Measurements from ENCODE around the gene APPL2.
"Not testable (repeated sequence)": the region's sequence is repeated elsewhere in the genome, so short reads cannot be mapped to it uniquely, and the experiment has no call there.

The APPL2 gene

DNA sequence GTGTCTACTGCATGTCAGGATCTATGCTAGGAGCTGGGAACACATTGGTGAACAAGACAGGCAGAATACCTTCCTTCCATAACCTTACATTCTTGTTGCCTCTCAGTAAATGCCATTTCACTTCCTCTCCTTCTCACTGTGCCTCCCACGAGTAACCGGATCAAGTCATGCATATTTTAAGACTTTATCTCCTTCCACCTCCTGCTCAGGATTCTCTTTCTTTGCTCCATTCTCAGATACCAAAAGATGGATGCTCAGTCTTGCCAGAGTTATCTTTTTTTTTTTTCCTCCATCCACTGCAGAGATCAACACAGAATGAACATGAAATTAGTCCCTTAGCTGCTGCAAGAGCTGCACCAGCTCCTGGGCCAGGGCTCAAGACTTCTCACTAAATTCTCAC is 20.0 kb upstream of the APPL2 start:
- DNase-seq: no peak

DNA sequence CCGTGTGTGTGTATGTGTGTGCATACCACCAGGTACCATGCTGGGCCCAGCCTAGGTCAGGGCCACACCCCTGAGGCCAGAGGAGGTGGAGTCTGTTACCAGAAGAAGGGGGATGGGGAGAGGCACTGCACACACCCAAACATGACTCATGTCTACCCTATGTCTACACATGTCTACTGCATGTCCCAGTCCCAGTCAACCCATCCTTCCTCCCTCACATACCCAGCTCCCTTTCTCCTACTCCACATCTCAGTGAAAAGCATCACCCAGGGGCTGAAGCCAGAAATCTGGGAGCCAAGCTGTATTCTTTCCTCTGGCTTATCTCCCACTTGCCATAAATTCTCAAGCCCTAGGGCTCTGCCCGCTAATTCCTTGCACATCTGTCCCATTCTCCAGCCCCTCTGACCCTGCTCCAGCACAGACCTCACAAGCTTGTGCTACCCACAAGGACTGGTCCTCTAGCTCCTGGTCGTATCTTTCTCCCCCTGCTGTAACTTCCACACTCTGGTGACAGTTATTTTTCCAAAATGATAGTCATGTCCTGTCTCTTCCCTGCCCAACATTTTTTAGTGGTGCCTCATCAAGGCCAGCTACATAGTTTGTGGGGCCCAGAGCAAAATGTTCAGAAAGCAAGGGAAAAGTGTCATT is 18.0 kb upstream of the APPL2 start:
- no peak for DNase-seq

DNA sequence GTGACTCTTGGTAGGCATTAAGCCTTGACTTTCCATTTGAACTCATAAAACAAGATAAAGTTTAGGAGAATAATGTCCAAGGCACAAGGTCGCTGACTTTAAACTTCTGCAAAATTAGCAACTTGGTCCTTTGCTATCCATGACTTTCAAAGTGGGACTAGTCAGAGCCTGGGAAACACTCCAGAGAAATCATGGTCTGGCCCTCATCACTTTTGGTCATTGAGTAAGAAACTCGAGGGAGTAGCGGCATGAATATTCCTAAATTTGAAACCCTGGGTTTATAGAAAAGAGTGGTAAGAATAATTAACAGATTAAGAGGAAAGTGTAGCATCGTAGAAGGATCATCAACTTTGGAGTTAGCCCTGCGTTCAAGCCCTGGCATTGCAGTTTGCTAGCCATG is 16.9 kb upstream of the APPL2 start:
- no peak for DNase-seq

DNA sequence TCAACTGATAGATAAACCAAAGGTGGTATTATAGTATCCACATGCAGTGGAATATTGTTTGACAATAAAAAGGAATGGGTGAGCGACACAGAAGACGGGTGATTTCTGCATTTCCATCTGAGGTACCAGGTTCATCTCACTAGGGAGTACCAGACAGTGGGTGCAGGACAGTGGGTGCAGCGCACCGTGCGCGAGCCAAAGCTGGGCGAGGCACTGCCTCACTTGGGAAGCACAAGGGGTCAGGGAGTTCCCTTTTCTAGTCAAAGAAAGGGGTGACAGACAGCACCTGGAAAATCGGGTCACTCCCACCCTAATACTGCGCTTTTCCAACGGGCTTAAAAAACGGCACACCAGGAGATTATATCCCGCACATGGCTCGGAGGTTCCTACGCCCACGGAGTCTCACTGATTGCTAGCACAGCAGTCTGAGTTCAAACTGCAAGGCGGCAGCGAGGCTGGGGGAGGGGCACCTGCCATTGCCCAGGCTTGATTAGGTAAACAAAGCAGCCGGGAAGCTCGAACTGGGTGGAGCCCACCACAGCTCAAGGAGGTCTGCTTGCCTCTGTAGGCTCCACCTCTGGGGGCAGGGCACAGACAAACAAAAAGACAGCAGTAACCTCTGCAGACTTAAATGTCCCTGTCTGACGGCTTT is 9.9 kb upstream of the APPL2 start:
- DNase-seq: not testable (repeated sequence)

DNA sequence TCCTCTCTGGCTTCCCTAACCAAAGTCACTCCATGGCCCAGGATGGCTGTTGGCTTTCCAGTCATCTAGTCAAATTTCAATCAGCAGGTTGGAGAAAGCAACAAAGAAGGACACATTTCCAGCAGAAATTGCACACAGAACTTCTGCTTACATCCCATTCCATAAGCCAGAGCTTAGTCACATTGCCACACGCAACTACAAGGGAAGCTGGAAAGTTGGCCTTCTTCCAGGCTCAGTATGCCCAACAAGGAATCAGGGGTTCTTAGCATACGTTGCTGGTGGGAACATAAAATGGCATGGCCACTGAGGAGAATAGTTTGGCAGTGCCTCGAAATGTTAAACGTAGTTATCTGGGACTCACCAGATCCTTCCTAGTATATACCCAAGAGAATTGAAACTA is 9.3 kb upstream of the APPL2 start:
- no peak for DNase-seq

DNA sequence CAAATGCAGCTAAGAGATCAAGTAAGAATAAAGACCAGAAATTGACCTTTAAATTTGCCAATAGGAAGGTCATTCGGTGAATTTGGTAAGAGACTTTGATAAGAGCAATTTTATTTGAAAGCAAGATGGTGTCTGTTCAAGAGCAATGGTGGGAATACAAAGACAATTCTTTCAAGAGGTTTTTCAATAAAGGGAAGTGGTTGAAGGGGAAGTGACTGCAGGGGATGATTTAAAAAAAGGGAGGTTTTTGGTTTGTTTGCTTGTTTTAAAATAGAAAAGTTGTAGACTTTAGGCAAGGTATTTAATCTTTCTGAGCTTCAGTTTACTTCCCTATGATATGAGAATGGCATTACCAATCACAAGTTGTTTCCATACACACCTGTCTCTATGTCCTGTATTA is 4.3 kb upstream of the APPL2 start:
- no peak for DNase-seq

DNA sequence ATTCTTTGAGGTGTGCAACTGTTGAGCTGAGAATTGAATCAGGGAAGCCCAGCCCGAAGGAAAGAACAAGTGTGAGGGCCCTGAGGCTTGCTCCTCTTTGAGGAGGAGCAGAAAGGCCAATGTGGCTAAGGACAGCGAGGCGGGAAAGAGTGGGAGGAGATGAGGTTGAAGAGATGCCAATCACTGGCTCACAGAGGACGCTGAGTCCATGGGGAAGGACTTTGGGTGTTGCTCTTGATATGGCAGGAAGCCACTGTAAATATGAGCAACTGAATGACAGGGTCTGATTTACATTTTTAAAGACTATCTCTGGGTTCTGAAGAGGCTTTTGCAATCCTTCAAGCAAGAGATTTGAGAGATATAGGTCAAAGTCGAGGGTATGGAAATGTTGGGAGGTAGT is 3.3 kb upstream of the APPL2 start:
- DNase-seq: no peak

DNA sequence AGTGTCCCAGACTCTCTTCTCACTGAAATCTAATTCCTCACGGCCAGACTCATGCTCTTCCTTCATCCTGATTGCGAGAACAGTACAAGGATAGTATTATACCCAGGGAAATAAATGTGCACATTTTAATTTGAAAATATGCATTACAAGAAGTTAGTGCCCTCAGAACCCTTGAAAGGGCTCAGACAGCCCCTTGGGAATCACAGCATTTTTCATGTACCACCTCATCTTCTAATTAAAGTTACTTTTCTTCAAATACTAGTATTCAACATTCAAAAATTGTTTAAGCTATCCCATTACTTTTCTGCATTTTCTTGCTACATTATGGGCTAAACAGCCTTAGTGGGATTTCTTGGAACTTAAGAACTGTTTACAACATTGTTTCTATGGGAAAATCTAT is 1.7 kb upstream of the APPL2 start:
- no peak for DNase-seq

DNA sequence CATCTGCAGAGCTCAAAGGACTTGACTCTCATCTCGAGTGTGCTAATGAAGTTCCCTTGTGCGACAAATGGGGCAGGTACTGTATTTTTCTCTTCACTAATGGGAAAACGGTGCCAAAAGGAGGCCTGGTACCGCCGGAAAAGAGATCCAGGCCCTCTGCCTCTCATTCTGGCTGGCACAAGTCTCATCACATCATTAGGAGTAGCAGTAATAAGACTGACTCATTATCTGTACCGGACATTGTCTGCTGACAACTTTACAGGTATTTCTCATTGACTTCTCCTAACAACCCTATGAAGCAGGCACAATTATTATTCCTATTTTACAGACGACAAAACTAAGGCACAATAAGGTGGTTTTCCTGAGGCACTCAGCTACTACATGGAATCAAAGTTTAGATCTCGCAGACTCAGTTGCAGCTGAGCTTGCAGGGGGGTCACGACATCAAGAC is 668 bp downstream of the APPL2 start:
- no peak for DNase-seq

DNA sequence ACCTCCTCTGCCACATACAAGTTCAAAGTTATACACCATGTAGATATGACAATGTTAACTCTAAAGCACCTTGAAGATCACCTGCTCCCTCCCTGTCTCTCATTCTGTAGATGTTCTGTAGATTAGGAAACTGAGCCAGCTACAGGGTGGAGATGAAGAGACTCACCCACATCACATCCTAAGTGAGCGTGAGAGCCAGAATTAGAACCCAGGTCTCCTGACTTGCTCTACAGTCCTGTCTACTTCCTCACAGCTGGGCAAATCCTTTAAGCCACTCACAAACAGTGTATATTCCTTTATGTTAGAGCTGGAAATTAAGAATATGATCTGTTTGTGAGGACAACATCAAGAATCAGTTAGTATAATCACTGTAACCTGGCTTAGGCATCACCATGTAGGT is 1.8 kb downstream of the APPL2 start:
- DNase-seq: no peak

DNA sequence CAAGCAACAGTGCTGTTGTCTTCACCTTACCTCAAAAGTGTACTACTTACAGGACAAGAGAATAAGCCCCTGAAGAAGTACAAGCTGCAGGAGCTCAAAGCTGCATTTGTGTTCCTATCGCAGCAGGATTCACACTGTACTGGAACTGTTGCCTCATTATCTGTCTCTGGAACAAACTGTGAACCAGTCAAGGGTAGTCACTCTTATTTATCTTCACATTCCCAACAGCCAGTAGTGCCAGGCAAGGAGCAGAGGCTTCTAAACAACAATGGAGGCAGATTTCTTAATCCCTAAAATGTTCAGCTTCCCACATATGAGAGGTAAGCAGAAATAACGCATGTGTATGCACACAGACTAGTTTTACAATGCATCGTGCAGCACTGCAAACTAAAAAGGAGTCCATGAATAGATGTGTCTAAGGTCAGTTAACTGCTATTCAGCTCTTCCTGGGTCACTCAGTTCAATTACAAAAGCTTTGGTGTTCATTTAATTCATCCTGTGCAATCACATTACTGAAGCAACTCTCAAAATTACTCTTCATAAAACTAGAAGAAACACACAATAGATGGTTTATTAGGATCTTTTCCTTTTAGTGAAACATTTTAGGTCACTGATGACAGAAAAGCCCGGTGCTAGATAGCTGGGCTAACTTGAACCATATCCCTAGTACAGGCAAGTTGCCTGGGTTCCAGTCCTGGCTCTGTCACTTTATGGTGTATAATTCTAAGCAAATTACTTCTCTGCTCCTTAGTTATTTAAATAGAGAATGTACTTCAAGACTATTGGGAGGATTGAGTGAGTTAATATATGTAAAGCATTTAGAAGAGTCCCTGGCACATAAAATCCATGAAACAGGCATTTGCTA is 2.7 kb downstream of the APPL2 start:
- DNase-seq: no peak

DNA sequence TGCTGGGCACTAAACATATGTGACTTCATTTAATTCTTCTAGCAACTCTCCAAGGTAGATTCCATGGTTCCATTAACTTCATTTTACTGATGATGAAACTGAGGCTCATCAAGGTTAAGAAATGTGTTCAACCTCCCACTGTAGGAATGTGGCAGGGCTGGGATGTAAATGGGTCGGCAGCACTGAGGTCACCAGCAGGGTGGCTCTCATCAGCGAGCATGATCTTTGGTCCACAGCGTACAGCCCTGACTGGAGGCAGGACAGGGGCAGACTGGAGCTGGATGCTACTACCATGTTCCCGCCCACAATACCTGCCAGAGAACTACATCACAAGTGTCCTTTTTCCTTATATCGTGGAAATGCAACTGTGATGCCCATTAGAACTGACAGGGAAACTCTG is 4.6 kb downstream of the APPL2 start:
- DNase-seq: no peak

DNA sequence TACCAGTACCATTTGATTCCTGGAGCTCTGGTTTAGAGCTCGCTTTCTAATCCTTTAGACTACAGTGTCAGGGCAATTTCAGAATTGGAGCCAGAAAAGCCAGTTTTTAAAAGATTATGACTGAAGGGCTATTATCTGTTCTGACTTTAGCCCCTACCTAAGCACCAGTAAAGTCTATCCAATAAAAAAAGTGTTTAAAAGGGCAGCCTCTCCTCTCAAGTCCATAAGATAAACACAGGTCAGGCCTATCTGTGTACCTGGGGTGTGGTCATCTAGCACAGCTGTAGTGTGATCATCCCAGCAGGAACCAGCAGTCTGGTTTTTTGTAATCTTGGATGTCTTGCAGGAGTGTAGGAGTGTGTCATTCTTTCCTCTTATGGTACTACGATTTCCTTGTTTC is 6.6 kb downstream of the APPL2 start:
- DNase-seq: no peak

DNA sequence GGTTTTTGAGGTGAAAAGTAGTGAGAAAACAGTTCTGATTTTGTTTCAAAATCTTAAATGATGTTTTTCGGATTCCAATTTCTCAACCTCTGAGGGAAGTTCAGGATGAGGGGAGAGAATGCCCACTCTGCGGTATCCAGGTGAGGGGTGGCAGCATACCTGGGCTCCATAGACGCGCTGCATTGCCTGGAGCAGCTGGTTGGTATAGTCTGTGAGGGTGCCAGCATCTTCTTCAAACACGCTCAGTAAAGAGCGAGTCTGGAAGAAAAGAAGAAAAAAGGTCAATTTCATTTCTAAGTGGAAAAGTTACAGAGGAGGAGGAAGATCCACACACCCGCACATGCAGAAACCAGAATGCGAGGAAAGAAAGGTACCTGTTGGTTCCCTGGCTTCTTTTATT is 7.0 kb downstream of the APPL2 start:
- DNase-seq: no peak

DNA sequence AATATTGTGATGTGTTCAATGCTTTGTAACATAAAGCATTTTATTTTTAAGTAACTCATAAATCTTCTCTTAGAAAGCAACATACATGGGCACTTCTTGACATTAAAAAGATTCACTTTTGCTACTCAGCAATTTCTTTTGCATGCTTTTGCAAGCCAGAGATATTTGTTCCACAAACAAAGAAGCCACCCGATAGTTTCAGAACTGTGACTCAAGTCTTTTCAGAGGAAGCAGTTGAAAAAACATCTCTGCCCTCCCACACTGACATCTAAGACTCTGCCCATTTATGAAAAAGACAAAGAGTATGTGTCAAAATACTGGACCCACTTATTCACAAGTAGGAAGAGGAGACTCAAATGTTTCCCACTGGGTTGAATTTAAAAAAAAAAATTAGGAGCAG is 7.5 kb downstream of the APPL2 start:
- no peak for DNase-seq

DNA sequence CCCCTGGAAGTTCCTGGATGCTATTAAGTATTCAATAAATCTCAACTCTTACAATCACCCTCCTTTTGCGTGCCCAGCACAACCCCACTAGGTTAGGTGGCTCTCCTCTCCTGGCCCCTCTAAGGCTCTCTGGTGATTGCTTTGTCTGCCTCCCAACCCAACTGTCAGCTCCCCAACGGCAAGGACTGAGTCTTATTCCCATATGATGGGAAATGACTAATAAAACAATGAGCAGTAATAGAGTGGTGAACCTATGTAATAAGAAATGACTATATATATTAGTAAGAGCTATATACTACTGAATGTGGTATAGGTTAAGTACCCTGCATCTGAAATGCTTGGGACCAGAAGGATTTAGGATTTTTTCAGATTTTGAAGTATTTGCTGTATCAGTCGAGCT is 8.1 kb downstream of the APPL2 start:
- no peak for DNase-seq

DNA sequence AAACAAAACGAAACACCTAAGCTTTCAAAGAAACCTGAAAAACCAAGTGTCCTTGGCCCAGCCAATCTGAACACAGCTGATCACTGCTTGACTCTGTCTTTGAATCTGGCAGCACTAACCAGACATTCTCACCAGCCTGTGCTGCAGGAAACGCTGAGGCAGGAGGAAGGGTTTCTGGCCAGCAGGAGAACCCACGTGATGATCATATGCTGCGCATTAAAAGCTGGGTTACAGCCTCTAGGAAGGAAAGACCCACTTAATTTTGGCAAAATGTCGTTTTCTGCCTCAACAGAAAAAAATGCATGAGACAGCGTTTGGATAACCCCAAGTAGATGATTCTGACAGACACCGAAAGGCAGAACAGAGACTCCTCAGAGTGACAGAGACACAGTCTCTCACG is 9.8 kb downstream of the APPL2 start:
- DNase-seq: peak; percentile 86

DNA sequence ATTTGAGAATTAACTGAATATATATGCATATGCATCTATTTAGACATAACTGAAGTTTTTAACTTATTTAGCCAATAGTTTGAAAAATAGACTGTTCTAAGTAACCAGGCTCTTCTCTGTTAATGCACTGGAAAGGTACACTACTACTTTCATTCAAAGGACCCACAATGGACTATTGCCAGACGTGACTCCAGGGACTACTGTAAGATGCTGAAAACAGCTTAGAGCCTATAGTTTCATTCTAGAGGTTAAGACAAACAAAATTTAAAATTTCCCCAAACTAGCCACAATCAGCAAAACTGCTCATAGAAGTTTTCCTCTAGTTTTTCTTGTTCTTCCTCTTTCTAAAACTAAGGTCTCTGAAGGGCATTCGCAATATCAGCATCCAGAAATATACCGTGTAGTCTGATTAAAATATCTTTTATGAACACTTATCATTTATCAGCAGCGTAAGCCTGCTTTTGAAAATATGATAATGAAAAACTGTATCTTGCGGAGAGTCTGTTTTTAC is 10.4 kb downstream of the APPL2 start:
- no peak for DNase-seq

DNA sequence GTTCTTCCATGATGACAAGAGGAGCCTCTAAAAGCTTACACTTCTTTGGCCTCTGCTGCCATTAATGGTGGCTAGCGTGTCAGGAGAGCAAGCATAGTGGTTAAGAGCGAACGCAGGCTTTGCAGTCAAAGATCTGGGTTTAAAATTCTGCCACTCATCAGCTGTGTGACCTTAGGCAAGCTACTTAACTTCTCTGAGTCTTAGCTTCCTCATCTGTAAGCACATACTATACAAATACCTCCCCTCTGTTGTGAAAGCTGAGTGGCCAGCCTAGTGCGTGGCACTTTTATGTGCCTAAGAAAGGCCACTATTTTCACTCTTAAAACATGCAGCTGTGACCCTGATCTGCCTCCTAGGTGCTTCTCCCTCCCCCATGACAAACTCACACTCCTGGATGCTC is 11.6 kb downstream of the APPL2 start:
- DNase-seq: no peak

DNA sequence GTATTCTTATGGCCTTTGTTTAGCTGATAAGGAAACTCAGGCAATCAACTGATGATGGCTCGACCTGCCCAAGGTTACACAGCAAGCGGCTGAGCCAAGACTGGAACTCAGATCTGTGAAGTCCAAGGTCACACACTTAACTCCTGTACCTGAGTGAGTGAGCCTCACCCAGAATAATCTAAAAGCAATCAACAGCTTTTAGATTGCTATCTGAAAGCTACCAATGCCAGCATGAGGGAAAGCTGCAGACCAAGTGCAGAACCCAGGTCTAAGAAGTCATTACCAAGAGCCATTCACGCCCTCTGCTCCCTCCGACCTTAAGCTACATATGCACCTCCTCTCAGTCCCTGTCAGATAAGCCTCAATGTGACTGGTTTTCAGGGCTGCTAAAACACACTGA is 12.1 kb downstream of the APPL2 start:
- DNase-seq: no peak

DNA sequence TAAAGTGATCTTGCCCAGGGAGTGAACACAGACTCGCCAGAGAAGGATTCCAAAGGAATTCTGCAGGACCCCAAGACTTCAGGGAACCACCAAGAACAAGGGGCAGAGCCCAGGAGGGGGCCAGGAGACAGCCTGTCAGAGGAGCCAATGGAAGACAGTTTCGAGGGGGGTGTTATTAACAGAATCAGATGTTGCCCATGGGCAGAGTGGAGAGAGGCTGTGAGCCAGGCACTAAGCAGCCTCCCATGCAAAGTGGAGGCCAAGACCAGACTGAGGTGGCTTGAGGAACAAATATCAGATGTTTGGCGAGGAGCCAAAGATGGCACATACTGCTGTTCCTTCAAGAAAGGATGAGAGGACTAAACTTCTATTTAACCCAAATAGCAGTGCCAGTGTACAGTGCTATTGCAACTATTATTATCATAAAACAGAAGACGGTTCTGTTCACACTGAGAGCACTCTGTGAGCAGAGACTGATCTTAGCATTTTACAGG is 12.6 kb downstream of the APPL2 start:
- DNase-seq: no peak

DNA sequence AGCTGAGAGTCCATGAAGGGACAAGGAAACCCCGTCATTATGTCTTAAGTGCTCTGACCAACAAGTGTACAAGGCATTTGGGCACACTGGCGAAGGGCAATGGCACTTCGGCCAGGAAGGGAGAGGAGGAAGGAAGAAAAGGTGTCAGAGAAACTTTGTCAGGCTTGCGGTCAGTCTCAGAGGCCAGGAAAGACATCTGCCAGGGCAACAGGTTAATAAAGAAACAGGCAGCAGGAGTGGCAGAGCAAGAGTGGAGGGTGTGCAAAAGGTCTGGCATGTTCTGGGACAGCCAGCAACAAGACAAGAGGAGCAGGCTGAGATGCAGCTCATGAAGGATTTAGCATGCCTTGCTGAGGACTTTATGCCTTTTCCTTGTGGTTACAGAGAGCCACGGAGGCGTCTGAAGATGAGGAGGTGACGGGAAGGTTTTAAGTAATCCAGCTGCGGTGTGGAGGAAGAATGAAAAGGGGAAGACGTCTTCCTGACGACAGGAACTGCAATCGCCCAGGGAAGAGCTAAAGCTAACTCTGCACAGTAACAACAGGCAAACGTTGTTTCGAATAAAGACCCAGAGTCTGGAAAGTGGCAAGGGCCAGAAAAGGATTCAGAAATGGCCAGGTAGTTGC is 13.1 kb downstream of the APPL2 start:
- DNase-seq: no peak

DNA sequence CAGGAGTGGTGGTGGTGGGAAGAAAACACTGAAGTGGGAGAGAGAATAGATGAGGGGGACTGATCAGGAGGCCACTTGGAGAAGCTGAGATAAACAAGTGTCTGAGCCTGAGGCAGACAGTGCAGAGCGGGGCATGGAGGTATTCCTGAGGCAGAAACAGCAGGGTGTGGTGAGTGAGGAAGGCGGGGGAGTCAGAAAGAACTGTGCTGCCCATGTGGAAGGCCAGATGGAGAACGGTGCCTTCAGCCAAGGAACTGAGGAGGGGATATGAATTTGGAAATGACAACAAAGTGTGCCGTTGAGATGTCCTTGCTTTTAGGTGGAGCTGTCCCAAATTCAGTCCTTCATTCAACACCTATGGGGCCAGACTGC is 13.7 kb downstream of the APPL2 start:
- no peak for DNase-seq

Measured in femur (tissue), 1 donor.